ENCODE results near the gene TEX22.

The TEX22 gene

DNA sequence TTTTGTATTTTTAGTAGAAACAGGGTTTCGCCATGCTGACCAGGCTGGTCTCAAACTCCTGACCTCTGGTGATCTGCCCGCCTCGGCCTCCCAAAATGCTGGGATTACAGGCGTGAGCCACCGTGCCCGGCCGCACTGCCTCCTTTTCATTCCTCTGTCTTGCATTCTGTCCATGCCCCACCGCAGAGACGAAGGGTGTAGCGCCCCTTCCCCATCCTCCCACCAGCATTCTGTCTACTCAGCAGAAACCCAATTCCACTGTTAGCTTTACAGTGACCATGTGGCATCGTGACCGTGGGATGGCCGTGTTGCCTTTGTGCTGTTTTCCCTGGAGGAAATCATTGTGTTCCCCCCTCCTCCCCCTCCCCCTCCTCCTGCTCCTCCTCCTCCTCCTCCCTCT, 10.3 kb downstream of the TEX22 start:
- DNase-seq: no peak

GRCh38 chr14:105409364-105409763, 11.0 kb downstream of the TEX22 start:
- no peak for DNase-seq

- no peak for DNase-seq
Observed at GRCh38 chr14:105410642-105411016, 12.3 kb downstream of the TEX22 start.

DNA sequence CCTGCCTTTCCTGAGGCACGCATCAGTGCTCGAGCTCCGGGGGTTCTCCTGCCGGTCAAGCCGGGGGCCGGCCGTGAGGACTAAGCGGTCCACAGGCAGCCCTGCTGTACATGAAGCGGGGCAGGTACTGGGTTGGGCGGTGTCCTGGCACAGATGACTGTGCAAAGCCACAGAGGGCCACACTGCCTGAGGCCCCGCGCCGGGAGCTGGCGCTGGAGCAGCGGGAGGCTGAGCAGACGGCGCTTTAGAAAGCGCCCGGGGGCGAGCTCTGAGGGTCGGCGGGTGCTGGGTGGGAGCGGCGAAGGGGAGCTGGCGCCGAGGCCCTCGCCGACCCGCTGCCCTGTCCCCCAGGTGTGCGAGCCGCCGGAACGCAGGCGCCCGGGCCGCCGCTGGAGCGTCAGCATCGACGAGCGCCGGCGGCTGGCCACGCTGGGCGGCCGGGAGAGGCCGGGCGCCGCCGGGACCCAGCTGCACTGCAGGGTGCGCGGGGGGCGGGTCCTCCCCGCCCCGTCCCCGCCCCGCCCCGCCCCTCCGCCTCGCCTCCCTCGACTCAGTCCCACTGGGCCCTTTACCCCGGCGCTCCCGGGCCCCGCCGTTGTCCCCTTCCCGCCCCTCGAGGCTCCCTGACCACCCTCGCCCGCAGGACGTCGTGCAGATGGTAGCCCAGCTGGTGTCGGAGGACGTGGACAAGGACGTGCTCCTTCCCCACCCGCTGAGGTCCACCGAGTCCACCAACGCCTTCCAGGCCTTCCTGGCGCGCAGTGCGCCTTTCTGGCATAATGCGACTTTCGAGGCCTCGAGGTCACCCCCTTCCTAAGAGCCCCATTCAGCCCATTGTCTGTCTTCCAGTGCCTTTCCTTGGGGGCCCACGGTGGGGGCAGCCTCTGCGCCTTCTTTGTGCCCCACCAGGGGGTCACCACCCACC, 12.9 kb downstream of the TEX22 start:
- DNase-seq: peak; percentile 76

- no peak for DNase-seq
Observed at GRCh38 chr14:105411985-105412770, 13.8 kb downstream of the TEX22 start.

- DNase-seq: no peak
Observed at GRCh38 chr14:105412771-105413543, 14.6 kb downstream of the TEX22 start.

DNA sequence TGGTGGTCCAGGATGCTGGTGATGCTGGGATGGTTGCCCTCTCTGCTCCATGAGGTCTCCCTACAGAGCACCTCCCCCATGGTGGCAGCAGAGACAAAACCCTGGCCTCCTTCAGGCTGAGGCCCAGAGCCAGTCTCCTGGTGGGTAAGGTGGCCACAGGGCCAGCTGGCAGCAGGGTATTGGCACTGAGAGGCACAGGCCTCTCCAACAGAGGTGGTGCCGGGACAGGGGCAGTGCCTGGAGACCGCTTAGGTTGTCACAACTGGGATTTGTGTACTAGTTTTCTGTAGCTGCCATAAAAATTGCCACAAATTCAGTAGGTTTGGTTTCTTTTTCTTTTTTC, 15.2 kb downstream of the TEX22 start:
- DNase-seq: no peak

DNA sequence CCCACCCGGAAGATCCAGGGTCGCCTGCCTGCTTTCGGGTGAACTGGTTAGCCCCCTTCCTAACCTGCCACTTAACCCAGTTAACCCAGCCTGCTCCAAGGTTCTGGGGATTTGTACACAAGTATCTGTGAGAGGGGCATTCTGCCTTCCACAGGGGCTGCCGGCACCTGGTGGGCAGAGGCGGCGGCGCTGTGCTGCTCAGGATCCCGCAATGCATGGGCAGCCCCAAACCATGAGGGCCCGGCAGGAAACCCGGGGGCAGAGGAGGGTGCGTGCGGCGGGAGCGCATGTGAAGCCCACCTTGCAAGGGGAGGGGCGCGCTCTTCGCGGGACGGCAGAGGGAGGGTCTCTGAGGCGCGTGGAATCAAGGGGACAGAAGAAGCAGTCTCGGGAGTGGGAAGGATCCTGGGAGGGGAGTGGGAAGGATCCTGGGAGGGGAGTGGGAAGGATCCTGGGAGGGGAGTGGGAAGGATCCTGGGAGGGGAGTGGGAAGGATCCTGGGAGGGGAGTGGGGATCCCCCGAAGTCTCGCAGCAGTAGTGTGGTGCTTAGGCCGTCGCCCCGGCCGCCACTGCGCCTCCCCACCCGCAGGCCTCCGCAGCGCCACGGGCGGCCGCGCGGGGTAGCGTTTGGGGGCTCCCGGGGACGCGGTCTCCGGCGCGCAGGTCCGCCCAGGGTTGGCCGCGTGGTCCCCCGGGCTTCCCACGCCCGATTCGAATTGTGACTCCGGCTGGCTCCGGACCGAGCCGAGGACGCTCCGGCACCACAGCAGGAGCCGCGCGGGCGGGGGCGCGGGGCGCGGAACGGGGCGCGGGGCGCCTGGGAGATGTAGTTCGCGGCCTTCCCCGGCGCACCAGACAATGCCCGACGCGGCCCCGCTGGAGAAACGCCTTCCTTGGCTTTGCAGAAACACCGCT, 16.4 kb downstream of the TEX22 start:
- peak; percentile 64 for DNase-seq

DNA sequence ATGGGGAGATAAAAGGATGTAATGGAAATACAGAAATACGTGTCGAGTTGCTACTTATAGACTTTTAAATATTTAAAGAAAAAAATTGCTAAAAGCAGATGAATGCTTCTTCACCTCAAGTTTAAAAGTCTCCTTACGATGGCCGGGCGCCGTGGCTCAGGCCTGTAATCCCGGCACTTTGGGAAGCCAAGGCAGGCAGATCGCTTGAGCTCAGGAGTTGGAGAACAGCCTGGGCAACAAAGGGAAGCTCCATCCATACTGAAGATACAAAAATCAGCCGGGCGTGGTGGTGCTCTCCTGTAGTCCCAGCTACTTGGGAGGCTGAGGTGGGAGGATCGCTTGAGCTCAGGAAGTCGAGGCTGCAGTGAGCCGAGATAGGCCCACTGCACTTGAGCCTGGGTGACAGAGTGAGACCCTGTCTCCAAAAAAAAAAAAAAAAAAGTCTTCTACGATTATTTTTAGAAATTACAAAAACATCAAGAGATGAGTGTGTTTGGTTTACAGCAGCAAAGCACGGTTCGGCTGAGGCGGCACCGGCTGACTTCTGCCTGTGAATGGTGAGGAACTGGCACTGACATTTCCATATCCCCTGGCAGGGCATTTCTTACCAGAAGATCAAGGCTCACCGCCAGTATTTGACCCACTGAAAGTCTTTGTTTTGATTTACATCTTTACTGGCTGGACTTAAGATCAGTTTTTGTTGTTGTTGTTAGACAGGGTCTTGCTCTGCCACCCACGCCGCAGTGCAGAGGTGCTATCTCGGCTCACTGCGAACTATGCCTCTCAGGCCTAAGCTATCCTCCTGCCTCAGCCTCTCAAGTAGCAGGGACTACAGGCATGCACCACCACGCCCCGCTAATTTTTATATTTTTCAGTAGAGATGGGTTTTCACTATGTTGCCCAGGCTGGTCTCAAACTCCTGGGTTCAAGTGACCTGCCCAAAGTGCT, 17.4 kb downstream of the TEX22 start:
- DNase-seq: no peak

DNA sequence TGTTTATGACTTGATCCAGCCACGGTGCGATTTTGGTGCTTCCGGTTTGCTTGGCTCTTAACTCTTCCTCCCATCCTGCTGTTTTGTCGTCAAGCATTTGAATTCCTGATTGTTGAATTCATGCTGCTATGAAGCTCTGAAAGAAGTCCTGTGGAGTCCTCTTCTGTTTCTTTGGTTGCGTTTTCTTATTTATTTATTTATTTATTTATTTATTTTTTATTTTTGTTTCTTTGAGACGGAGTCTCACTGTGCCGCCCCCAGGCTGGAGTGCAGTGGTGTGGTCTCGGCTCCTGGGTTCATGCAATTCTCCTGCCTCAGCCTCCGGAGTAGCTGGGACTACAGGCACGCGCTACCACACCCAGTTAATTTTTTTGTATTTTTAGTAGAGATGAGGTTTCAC, 18.3 kb downstream of the TEX22 start:
- DNase-seq: no peak

DNA sequence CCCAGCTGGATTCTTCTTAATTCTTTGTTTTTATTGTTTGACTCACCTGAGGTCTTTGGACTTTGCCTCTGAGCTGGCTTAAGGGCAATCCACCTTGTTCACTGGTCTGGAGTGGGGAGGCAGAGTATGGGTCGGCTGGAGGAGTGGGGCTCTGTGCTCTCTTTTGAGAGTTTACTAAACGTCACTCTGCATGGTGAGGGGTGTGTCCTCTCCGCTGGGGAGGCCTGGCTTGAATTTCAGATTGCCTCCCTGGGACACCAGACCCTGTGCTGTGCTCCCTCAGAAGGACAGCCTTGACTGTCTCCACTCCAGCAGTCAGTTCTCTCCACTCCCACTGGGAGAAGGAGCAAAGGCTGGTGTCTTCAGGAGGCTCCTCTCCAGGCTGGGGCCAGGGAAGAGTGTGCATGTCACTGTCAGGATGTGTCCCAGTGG, 19.4 kb downstream of the TEX22 start:
- no peak for DNase-seq

- peak; percentile 56 for DNase-seq
Observed at GRCh38 chr14:105418269-105419194, 20.2 kb downstream of the TEX22 start.

DNA sequence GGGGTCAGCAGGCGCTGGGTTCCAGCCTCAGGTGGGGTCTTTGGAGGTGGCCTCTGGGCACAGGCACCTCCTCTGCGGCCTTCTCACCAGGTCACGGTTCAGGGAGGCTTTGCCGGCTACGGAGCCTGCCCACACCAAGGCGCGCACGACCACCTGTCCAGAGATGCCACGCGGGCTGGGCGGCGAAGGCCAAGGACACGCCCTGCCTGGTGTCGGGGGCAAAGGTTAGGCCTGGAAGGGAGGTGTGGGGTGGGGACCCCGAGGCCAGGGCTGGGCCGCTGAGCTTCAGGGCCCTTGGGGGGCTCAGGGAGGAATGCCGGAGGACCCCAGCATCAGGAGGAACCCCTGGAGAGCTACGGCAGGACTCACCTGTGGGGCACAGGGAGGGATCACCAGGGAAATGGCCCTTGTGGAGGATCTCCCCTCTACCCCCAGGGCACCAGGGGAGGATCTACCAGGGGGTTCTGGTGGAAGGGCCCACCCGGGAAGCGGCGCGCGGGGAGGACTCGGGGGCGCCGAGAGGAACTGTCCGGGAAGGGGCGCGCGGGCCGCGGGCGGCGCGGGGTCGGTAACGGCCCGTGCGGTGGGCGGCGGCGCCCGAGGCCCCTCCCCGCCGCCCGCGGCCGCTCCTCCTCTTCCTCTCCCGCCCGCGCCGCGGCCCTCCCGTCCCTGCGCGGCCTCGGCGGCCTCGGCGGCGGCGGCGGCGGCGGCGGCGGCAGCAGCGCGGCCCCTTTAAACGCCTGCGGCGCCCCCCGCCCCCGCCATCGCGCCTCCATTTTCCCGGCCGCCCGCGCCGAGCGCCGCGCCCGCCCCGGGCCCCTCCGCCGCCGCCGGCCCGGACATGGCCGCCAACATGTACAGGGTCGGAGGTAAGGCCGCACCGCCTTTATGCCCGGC, 21.1 kb downstream of the TEX22 start, which contains the start of gene MTA1:
Gene MTA1 (plus strand): TSS at position 633 of the 897 bp plus-strand sequence. CDS start 209 bp downstream, at position 842.
- DNase-seq: no peak

DNA sequence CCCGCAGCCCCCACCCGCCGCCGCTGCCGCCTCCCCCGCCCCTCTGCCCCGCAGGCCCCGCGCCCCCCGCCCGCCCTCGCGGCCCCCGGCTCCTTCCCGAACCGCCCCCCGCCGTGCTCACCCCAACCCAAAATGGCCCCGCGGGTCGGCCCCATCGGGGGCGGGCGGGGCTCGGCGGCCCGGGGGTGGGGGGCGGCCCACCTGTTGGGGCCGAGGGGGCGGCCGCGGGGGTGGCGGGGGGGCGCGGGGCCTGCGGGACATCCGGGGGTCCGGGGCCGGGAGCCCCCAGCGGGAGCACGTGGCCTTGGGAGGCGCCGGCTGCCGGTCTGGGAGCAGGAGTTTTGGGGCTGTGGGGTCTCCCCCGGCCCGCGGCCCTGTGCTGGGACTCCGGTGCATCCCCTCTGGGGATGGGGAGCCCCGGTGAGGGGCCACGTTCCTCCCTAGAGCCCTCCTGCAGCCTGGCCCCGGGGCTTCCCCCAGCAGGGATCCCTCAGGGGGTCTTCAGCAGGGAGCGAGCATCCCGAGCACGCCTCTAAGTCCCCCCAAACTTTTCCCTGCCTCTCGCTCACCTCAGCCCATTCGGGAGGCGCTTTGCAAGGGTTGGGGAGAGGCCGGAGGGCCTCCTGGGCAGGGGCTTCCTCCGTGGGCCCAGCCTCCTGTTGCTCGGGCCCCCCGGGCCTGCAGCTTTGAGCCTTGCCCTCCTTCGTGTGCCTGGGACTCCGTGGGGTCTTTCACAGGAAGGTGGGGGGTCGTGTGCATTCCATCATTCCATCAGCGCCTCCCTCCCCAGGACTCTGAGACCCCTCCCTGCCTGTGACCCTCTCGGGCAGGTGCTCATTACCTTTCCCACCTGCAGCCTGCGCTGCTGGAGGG, 22.0 kb downstream of the TEX22 start:
- DNase-seq: no peak

- DNase-seq: no peak
Observed at GRCh38 chr14:105420974-105421674, 22.8 kb downstream of the TEX22 start.

DNA sequence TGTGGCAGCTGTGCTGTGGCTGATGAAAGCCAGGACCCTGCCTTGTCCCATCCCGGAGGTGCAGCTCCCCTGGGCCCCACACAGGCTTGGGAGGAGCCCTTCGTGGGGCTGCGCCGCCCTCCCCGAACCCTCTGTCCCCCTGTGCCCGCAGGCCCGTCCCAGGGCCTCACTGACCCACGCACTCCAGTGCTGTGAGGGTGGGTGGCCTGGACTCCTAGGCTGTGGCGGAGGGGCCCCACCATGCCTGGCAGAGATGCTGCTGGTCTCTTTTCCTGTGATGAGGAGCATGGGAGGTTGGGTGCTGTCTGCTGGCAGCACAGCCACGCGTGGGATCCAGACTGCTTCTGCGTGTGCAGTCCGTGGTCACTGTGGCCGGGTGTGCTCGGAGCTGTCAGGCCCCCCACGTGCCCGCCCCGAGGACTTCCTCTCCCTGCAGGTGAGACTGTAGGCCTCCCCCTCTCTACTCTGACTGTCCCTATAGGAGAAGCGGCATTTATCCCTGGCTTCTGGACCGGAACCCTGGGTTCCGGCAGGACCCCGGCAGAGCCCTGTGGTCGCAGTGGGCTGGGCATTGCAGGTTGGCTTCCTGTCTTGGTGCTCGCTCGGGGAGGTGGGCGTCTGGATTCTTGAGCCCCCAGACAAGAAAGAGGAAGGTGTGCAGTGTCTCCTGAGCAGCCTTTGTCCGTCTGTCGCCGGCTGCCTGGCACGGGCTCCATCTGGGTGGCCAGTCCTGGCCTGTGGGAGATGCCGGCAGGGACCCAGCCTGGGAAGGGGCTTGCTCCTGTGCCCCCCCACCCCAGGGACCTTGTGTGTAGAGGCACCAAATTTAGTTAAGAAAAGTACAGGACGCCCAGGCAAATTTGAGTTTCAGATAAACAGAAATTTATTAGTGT, 23.6 kb downstream of the TEX22 start:
- DNase-seq: no peak
